HepG2 (cell line): Measurements from ENCODE around the gene NDUFB5. TPM values are rescaled to one million over a fixed set of nuclear protein-coding genes. Genes with fewer than 3 reads are reported as not detected.

Experiments used
- ATAC-seq: fragments of 200-7000 bp; cut with Tn5 transposase; 3 replicates; pipeline ENCODE4 v1.9.1; 2020; ENCODE audit warnings: mild to moderate bottlenecking, moderate library complexity
- BruUV-seq: library from RNA; stranded (reverse); fragments of 400-500 nt; replicated peaks from 2 replicates; lab custom pipeline; 2021; lab: Mats Ljungman, UMichigan
- CTCF ChIA-PET: fragments of 300-600 bp; formaldehyde crosslinking; extraction: SDS; loops from one replicate; lab custom pipeline; 2021; ENCODE audit warnings: low total read pairs, inconsistent platforms, low intra/inter-chr PET ratio; lab: Yijun Ruan, JAX
- POLR2A ChIA-PET: fragments of 350-600 bp; sonication (Branson Sonifier 250); formaldehyde crosslinking; loops from one replicate; lab custom pipeline; 2020; ENCODE audit warnings: antibody characterized with exemption, inconsistent platforms; lab: Yijun Ruan, JAX
- DNase-seq: peaks from one replicate; pipeline ENCODE4 v3.0.0-alpha.2; 2015; ENCODE audit warnings: low spot score
- FAIRE-seq: peaks from 3 replicates; lab custom pipeline; 2011; peaks lifted over from hg19 to GRCh38; lab: Jason Lieb, UNC
- H2AFZ ChIP-seq: one replicate; pipeline ENCODE4 v1.6.1; 2011; ENCODE audit warnings: low read length, inconsistent platforms
- H3K27ac ChIP-seq: fragments of 300-600 bp; 3 replicates; pipeline ENCODE4 v1.8.0; 2011; ENCODE audit warnings: mixed run types, mild to moderate bottlenecking, mixed read lengths, low read length, inconsistent platforms; ENCODE audit not compliant: insufficient read depth; ENCODE audit errors: extremely low read length
- H3K27me3 ChIP-seq, 2 experiments: fragments of 200-600 bp in 1 of 2; 2 replicates in 1 of 2; 3 replicates in 1 of 2; pipeline versions ENCODE4 v1.6.0 to v1.8.0; 2011; ENCODE audit warnings: low read length in 2 of 2, mild to moderate bottlenecking in 2 of 2, moderate library complexity in 2 of 2, inconsistent platforms in 1 of 2; ENCODE audit not compliant: insufficient read depth in 2 of 2, control insufficient read depth in 1 of 2
- H3K36me3 ChIP-seq, 2 experiments: fragments of 200-600 bp in 1 of 2; replicated peaks in 1 of 2; 2 replicates in 1 of 2; 3 replicates in 1 of 2; pipeline versions ENCODE4 v1.5.1 to v1.8.0; 2011; ENCODE audit warnings: low read length in 2 of 2, inconsistent platforms in 1 of 2; ENCODE audit not compliant: insufficient read depth in 2 of 2, control insufficient read depth in 1 of 2
- H3K4me1 ChIP-seq: 2 replicates; pipeline ENCODE4 v1.5.1; 2012; ENCODE audit warnings: low read length, inconsistent platforms; ENCODE audit not compliant: insufficient read depth
- H3K4me2 ChIP-seq: 2 replicates; pipeline ENCODE4 v1.6.0; 2011; ENCODE audit warnings: low read depth, low read length, inconsistent platforms
- H3K4me3 ChIP-seq, 3 experiments: fragments of 200-600 bp in 1 of 3; sonication (generic), shearing (Covaris generic) in 1 of 3; replicated peaks in 1 of 3; 2 replicates each; pipeline ENCODE4 v1.5.1; 2011 to 2016; ENCODE audit warnings: low read length in 3 of 3, inconsistent platforms in 2 of 3, low read depth in 2 of 3, mild to moderate bottlenecking in 2 of 3, control low read depth in 1 of 3, mixed read lengths in 1 of 3; ENCODE audit not compliant: insufficient read depth in 1 of 3
- H3K79me2 ChIP-seq: one replicate; pipeline ENCODE4 v1.6.1; 2011; ENCODE audit warnings: low read length, inconsistent platforms; ENCODE audit not compliant: insufficient read depth
- H3K9ac ChIP-seq: 2 replicates; pipeline ENCODE4 v1.6.0; 2011; ENCODE audit warnings: mild to moderate bottlenecking, low read depth, low read length, inconsistent platforms; ENCODE audit not compliant: insufficient read depth
- H3K9me3 ChIP-seq: 2 replicates; pipeline ENCODE4 v1.5.1; 2012; ENCODE audit warnings: mild to moderate bottlenecking, low read length
- H4K20me1 ChIP-seq: 2 replicates; pipeline ENCODE4 v1.6.0; 2011; ENCODE audit warnings: inconsistent platforms, mild to moderate bottlenecking, low read length, moderate library complexity; ENCODE audit not compliant: insufficient read depth
- HBP1 ChIP-seq: IDR thresholded peaks from 2 replicates; pipeline ENCODE4 v1.6.1; 2016; ENCODE audit warnings: low read depth, control low read depth
- HMG20A ChIP-seq: IDR thresholded peaks from 2 replicates; pipeline ENCODE4 v1.6.1; 2016; ENCODE audit warnings: borderline replicate concordance
- HNRNPL ChIP-seq: fragments of 200-400 bp; formaldehyde crosslinking; IDR thresholded peaks from 2 replicates; pipeline ENCODE4 v1.6.1; 2017; ENCODE audit warnings: mild to moderate bottlenecking, low read depth, low read length
- HOXA9 ChIP-seq: sonication (generic); formaldehyde crosslinking; IDR thresholded peaks from 2 replicates; pipeline ENCODE4 v1.8.1; 2022; ENCODE audit warnings: missing genetic modification reagents, mild to moderate bottlenecking, moderate library complexity, borderline replicate concordance
- NFATC3 ChIP-seq: sonication (generic); formaldehyde crosslinking; IDR thresholded peaks from 2 replicates; pipeline ENCODE4 v1.5.1; 2020; ENCODE audit warnings: mild to moderate bottlenecking, missing genetic modification reagents
- NR2F2 ChIP-seq: IDR thresholded peaks from 2 replicates; pipeline ENCODE4 v1.6.1; 2012; ENCODE audit warnings: low read depth, inconsistent platforms, borderline replicate concordance
- RARG ChIP-seq: sonication (generic); formaldehyde crosslinking; IDR thresholded peaks from 2 replicates; pipeline ENCODE4 v1.4.0; 2020; ENCODE audit warnings: low read depth, mild to moderate bottlenecking, missing genetic modification reagents
- SAP130 ChIP-seq: IDR thresholded peaks from 2 replicates; pipeline ENCODE4 v1.6.1; 2016; ENCODE audit warnings: low read depth
- TOE1 ChIP-seq: sonication (generic); formaldehyde crosslinking; IDR thresholded peaks from 2 replicates; pipeline ENCODE4 v1.4.0; 2020; ENCODE audit warnings: mild to moderate bottlenecking, missing genetic modification reagents
- ZBTB2 ChIP-seq: sonication (generic); formaldehyde crosslinking; IDR thresholded peaks from 2 replicates; pipeline ENCODE4 v1.8.0; 2022; ENCODE audit warnings: low read depth, missing genetic modification reagents
- ZFP62 ChIP-seq: sonication (generic); formaldehyde crosslinking; IDR thresholded peaks from 2 replicates; pipeline ENCODE4 v1.4.0; 2020; ENCODE audit warnings: missing genetic modification reagents
- ZNF691 ChIP-seq: sonication (generic); formaldehyde crosslinking; IDR thresholded peaks from 2 replicates; pipeline ENCODE4 v1.4.0; 2020; ENCODE audit warnings: missing genetic modification reagents, low read depth, mild to moderate bottlenecking, borderline replicate concordance
- ZNF780A ChIP-seq: sonication (generic); formaldehyde crosslinking; IDR thresholded peaks from 2 replicates; pipeline ENCODE4 v1.8.0; 2022; ENCODE audit warnings: mild to moderate bottlenecking, missing genetic modification reagents, moderate library complexity
- WGBS: methylation state at CpG from one replicate; pipeline ENCODE4 v1.1.6; 2017; ENCODE audit warnings: low lambda C conversion rate; 5-methylcytosine and 5-hydroxymethylcytosine counted together
- in situ Hi-C: cut with HindIII; loops from 2 replicates; pipeline ENCODE4 v1.10.0; 2017; ENCODE audit warnings: low pct_unique_long_range_greater_than_20kb; ENCODE audit not compliant: extremely low pct_ligation_motif_present
- intact Hi-C: fragments of 100-400 bp; cut with micrococcal nuclease; formaldehyde crosslinking; loops from one replicate; pipeline ENCODE4 v1.10.0; 2022; ENCODE audit not compliant: unreplicated experiment
- polyA plus RNA-seq, 8 experiments: library from polyadenylated mRNA; depleted of rRNA in 3 of 8; stranded (reverse) in 7 of 8; unstranded in 1 of 8; fragments of >200 nt; fragmentation: Illumina TruSeq in 4 of 8; extraction: Trizol in 4 of 8; gene quantifications; 2 replicates each; pipeline versions ENCODE4 v1.2.1 to v1.2.3, GENCODE V29; 2011 to 2016; ENCODE audit warnings: low read depth in 4 of 8, missing spikeins in 1 of 8, mixed read lengths in 1 of 8; ENCODE audit not compliant: insufficient read depth in 1 of 8
- total RNA-seq, 5 experiments: library from RNA; depleted of rRNA; stranded (reverse); fragments of >200 nt; fragmentation: Illumina TruSeq; extraction: Trizol; gene quantifications; 2 replicates each; pipeline ENCODE4 v1.2.3, GENCODE V29; 2016; ENCODE audit warnings: low read depth in 1 of 5
- TF ChIP-seq, protein P1 (sequence below): sonication (generic); formaldehyde crosslinking; conservative IDR thresholded peaks from 2 replicates; pipeline ENCODE4 v1.4.0; 2020; ENCODE audit warnings: mild to moderate bottlenecking, missing genetic modification reagents, moderate library complexity
- TF ChIP-seq, protein P2 (sequence below): sonication (generic); formaldehyde crosslinking; IDR thresholded peaks from 2 replicates; pipeline ENCODE4 v1.9.0; 2021; ENCODE audit warnings: missing genetic modification reagents, borderline replicate concordance

NDUFB5 gene
- total and polyA plus RNA-seq, 2 of the 13 experiments (the other 11 are each of a cell fraction or from before 2014, with no cell fraction given), result 43.3 to 120 TPM

DNA sequence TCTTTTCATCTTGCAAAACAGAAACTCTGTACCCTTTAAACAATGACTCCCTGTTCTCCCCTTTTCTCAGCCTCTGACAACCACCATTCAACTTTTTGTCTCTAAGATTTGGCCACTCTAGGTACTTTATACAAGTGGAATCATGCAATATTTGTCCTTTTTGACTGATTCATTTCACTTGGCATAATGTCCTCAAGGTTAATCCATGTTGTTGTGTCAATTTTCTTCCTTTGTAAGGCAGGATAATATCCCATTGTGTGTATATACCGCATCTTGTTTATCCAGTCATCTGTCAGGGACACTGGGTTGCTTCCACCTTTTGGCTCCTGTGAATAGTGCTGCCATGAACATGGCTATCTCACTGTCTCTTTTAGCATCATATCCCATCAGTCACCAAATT, 58.5 kb downstream of the NDUFB5 start:
- Histone ChIP-seq H4K20me1 (no peaks in the 10 kb centered on the region), H3K27me3 (no peaks in the 10 kb centered on the region), H3K9ac (peak overlapping the region; percentile 49), H3K4me1 (peaks cover 98% of the 10 kb centered on the region), H3K79me2 (peaks cover 95% of the 10 kb centered on the region), H2AFZ (no peak overlapping the region), H3K4me2 (peak overlapping the region; percentile 68), H3K27ac (peak overlapping the region; percentile 71), H3K4me3 (no peak overlapping the region; a peak in 2 of 6 replicates), H3K36me3 (no peaks in the 10 kb centered on the region; a peak in 1 of 5 replicates), H3K9me3 (no peaks in the 10 kb centered on the region)
- DNase-seq (peak; percentile 88), ATAC-seq (peak; percentile 87), FAIRE-seq (peak; percentile 81)
- BruUV-seq, result no TSS peak
- intact Hi-C loops (loop anchor here (1.0 kb wide), 1 partner anchor 10 kb away; the partner anchor contains the start of gene USP13), in situ Hi-C loops (no loop called here)
- ChIA-PET CTCF (no interaction called here), POLR2A (interaction anchor here (2.3 kb wide), 1 partner anchor 10 kb away, joined by 15 read pairs; the partner anchor contains the start of gene USP13)
- 0% methylated on average over 1 of the region's 1 CpG for WGBS
- TF ChIP-seq ZNF691, result no peak
- TF ChIP-seq HNRNPL, result no peak
- TF ChIP-seq NR2F2, result no peak
- TF ChIP-seq TOE1 (CRISPR knock-in tag), result no peak
- peak; percentile 66; the same call in 1 of the 2 replicates for TF ChIP-seq HMG20A
- TF ChIP-seq NFATC3 (CRISPR knock-in tag), result no peak
- no peak for TF ChIP-seq ZFP62
- 0 out of 2 replicates have a peak, but pooled peaks have one; percentile 31 for TF ChIP-seq SAP130
- no peak for TF ChIP-seq ZBTB2 (CRISPR knock-in tag)
- TF ChIP-seq ZNF780A (CRISPR knock-in tag), result no peak
- TF ChIP-seq RARG (CRISPR knock-in tag), result no peak
- TF ChIP-seq, protein P1, sequence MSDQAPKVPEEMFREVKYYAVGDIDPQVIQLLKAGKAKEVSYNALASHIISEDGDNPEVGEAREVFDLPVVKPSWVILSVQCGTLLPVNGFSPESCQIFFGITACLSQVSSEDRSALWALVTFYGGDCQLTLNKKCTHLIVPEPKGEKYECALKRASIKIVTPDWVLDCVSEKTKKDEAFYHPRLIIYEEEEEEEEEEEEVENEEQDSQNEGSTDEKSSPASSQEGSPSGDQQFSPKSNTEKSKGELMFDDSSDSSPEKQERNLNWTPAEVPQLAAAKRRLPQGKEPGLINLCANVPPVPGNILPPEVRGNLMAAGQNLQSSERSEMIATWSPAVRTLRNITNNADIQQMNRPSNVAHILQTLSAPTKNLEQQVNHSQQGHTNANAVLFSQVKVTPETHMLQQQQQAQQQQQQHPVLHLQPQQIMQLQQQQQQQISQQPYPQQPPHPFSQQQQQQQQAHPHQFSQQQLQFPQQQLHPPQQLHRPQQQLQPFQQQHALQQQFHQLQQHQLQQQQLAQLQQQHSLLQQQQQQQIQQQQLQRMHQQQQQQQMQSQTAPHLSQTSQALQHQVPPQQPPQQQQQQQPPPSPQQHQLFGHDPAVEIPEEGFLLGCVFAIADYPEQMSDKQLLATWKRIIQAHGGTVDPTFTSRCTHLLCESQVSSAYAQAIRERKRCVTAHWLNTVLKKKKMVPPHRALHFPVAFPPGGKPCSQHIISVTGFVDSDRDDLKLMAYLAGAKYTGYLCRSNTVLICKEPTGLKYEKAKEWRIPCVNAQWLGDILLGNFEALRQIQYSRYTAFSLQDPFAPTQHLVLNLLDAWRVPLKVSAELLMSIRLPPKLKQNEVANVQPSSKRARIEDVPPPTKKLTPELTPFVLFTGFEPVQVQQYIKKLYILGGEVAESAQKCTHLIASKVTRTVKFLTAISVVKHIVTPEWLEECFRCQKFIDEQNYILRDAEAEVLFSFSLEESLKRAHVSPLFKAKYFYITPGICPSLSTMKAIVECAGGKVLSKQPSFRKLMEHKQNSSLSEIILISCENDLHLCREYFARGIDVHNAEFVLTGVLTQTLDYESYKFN (CRISPR knock-in tag), result peak; percentile 62
- TF ChIP-seq, protein P2, sequence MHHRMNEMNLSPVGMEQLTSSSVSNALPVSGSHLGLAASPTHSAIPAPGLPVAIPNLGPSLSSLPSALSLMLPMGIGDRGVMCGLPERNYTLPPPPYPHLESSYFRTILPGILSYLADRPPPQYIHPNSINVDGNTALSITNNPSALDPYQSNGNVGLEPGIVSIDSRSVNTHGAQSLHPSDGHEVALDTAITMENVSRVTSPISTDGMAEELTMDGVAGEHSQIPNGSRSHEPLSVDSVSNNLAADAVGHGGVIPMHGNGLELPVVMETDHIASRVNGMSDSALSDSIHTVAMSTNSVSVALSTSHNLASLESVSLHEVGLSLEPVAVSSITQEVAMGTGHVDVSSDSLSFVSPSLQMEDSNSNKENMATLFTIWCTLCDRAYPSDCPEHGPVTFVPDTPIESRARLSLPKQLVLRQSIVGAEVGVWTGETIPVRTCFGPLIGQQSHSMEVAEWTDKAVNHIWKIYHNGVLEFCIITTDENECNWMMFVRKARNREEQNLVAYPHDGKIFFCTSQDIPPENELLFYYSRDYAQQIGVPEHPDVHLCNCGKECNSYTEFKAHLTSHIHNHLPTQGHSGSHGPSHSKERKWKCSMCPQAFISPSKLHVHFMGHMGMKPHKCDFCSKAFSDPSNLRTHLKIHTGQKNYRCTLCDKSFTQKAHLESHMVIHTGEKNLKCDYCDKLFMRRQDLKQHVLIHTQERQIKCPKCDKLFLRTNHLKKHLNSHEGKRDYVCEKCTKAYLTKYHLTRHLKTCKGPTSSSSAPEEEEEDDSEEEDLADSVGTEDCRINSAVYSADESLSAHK (CRISPR knock-in tag), result no peak
- no peak for TF ChIP-seq HOXA9
- no peak for TF ChIP-seq HBP1 (CRISPR knock-in tag)
